ENCODE measurements around the gene RHBDD3.
A peak's percentile ranks its signal among the peaks of the same experiment; 100 is the strongest.

The RHBDD3 gene

GRCh38 chr22:29310863-29311339, 43.1 kb upstream of the RHBDD3 start:
- TF ChIP-seq, protein P1, sequence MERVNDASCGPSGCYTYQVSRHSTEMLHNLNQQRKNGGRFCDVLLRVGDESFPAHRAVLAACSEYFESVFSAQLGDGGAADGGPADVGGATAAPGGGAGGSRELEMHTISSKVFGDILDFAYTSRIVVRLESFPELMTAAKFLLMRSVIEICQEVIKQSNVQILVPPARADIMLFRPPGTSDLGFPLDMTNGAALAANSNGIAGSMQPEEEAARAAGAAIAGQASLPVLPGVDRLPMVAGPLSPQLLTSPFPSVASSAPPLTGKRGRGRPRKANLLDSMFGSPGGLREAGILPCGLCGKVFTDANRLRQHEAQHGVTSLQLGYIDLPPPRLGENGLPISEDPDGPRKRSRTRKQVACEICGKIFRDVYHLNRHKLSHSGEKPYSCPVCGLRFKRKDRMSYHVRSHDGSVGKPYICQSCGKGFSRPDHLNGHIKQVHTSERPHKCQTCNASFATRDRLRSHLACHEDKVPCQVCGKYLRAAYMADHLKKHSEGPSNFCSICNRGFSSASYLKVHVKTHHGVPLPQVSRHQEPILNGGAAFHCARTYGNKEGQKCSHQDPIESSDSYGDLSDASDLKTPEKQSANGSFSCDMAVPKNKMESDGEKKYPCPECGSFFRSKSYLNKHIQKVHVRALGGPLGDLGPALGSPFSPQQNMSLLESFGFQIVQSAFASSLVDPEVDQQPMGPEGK (CRISPR knock-in tag; IDR thresholded peaks at IDR 0.05; ENCODE audit: borderline replicate concordance) = peak; percentile 38; the same call in 1 of the 2 replicates
- TF ChIP-seq SNAI2 (CRISPR knock-in tag; IDR thresholded peaks at IDR 0.05) (no peak), OSR1 (CRISPR knock-in tag; IDR thresholded peaks at IDR 0.05) (no peak)
- peak; percentile 71 for ATAC-seq

DNA sequence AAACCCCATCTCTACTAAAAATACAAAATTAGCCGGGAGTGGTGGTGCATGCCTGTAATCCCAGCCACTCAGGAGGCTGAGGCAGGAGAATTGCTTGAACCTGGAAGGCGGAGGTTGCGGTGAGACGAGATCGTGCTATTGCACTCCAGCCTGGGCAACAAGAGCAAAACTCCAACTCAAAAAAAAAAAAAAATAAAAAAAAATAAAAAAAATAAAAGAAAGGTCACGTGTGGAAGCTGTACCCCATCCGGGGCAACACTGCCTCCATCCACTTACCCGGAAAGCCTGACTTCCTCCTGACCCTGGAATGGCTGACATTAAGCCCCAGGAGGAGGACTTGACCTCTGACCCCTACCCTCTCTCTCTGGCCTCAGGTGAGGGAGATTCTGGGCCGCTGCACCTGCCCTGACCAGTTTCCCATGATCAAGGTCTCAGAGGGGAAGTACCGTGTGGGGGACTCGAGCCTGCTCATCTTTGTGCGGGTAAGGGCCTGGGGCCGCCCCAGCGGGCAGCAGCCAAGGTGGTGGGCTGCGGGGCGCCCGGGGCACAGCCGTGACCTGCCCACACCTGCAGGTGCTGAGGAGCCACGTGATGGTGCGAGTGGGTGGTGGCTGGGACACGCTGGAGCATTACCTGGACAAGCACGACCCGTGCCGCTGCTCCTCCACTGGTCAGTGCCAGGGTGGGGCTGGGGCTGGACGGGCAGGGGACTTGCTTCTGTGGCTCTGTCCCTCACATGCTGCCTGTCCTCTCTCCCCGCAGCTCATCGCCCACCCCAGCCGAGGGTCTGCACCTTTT, 42.5 kb upstream of the RHBDD3 start:
- TF ChIP-seq ZFP30 (CRISPR knock-in tag; IDR thresholded peaks at IDR 0.05) (no peak), BACH2 (CRISPR knock-in tag; IDR thresholded peaks at IDR 0.05; ENCODE audit: borderline replicate concordance) (no peak), GLIS3 (CRISPR knock-in tag; IDR thresholded peaks at IDR 0.05) (no peak), CREB5 (CRISPR knock-in tag; IDR thresholded peaks at IDR 0.05; ENCODE audit: low read depth) (no peak), ZFP3 (CRISPR knock-in tag; IDR thresholded peaks at IDR 0.05) (no peak), PPARA (CRISPR knock-in tag; IDR thresholded peaks at IDR 0.05; ENCODE audit: borderline replicate concordance) (no peak), ZC3H10 (CRISPR knock-in tag; IDR thresholded peaks at IDR 0.05) (no peak), ESRRG (CRISPR knock-in tag; IDR thresholded peaks at IDR 0.05) (no peak), OSR1 (CRISPR knock-in tag; IDR thresholded peaks at IDR 0.05) (no peak), TCF4 (CRISPR knock-in tag; IDR thresholded peaks at IDR 0.05; ENCODE audit: borderline replicate concordance) (no peak), TSHZ2 (CRISPR knock-in tag; IDR thresholded peaks at IDR 0.05) (no peak), ZNF8 (CRISPR knock-in tag; IDR thresholded peaks at IDR 0.05) (no peak), RARB (CRISPR knock-in tag; IDR thresholded peaks at IDR 0.05) (no peak), ZNF70 (CRISPR knock-in tag; IDR thresholded peaks at IDR 0.05) (no peak)
- TF ChIP-seq, protein P1 (CRISPR knock-in tag; IDR thresholded peaks at IDR 0.05; ENCODE audit: borderline replicate concordance) = no peak
- TF ChIP-seq, protein P2, sequence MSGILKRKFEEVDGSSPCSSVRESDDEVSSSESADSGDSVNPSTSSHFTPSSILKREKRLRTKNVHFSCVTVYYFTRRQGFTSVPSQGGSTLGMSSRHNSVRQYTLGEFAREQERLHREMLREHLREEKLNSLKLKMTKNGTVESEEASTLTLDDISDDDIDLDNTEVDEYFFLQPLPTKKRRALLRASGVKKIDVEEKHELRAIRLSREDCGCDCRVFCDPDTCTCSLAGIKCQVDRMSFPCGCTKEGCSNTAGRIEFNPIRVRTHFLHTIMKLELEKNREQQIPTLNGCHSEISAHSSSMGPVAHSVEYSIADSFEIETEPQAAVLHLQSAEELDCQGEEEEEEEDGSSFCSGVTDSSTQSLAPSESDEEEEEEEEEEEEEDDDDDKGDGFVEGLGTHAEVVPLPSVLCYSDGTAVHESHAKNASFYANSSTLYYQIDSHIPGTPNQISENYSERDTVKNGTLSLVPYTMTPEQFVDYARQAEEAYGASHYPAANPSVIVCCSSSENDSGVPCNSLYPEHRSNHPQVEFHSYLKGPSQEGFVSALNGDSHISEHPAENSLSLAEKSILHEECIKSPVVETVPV (CRISPR knock-in tag; IDR thresholded peaks at IDR 0.05) = no peak
- ATAC-seq = no peak; the same call in 2 of the 3 replicates

- ATAC-seq = no peak
- TF ChIP-seq CSDC2 (CRISPR knock-in tag; IDR thresholded peaks at IDR 0.05) = no peak
- no peak for TF ChIP-seq ARNTL (CRISPR knock-in tag; IDR thresholded peaks at IDR 0.05; ENCODE audit: borderline replicate concordance, low read depth)
- TF ChIP-seq SNAI2 (CRISPR knock-in tag; IDR thresholded peaks at IDR 0.05) = no peak
- TF ChIP-seq BACH2 (CRISPR knock-in tag; IDR thresholded peaks at IDR 0.05; ENCODE audit: borderline replicate concordance) = no peak
- no peak for TF ChIP-seq TOX (CRISPR knock-in tag; IDR thresholded peaks at IDR 0.05; ENCODE audit: borderline replicate concordance)
- no peak for TF ChIP-seq ZNF8 (CRISPR knock-in tag; IDR thresholded peaks at IDR 0.05)
- TF ChIP-seq TCF4 (CRISPR knock-in tag; IDR thresholded peaks at IDR 0.05; ENCODE audit: borderline replicate concordance) = no peak
- no peak for TF ChIP-seq OSR1 (CRISPR knock-in tag; IDR thresholded peaks at IDR 0.05)
- no peak for TF ChIP-seq TSHZ2 (CRISPR knock-in tag; IDR thresholded peaks at IDR 0.05)
- TF ChIP-seq ZC3H10 (CRISPR knock-in tag; IDR thresholded peaks at IDR 0.05) = no peak
- TF ChIP-seq, protein P2 (CRISPR knock-in tag; IDR thresholded peaks at IDR 0.05) = no peak
- no peak for TF ChIP-seq ZFP3 (CRISPR knock-in tag; IDR thresholded peaks at IDR 0.05)
Observed at GRCh38 chr22:29309332-29310064, 41.7 kb upstream of the RHBDD3 start.

Data from SK-N-SH treated with all-trans-retinoic acid at 6 μM for 48 hours (cell line).